ENCODE results near the gene PEX1. TPM values are rescaled to one million over a fixed set of nuclear protein-coding genes. Genes with fewer than 3 reads are reported as not detected.

Gene PEX1
- total and polyA plus RNA-seq, 9 of the 15 experiments (the other 6 are each of a cell fraction or from before 2014, with no cell fraction given) = 9.4 to 32.2 (median 19.9) TPM

GRCh38 chr7:92527300-92528187, 776 bp downstream of the PEX1 start (continued):
- TF ChIP-seq FOXA1 (IDR thresholded peaks at IDR 0.05; ENCODE audit: borderline replicate concordance) (no peak), SP2 (IDR thresholded peaks at IDR 0.05; ENCODE audit: extremely low read depth, low read depth, low read length, poor library complexity, severe bottlenecking) (no peak), ZNF274 (IDR thresholded peaks at IDR 0.05; ENCODE audit: borderline replicate concordance, low read depth, low read length) (no peak), ZNF239 (CRISPR knock-in tag; IDR thresholded peaks at IDR 0.05) (no peak), ZFP1 (CRISPR knock-in tag; IDR thresholded peaks at IDR 0.05) (0 out of 2 replicates have a peak, but pooled peaks have one; percentile 6), TFE3 (CRISPR knock-in tag; IDR thresholded peaks at IDR 0.05) (no peak), ZNF398 (CRISPR knock-in tag; IDR thresholded peaks at IDR 0.05) (no peak), EWSR1 (IDR thresholded peaks at IDR 0.05; ENCODE audit: borderline replicate concordance, low read depth, partially characterized antibody) (no peak), ZNF586 (CRISPR knock-in tag; conservative IDR thresholded peaks at IDR 0.05) (no peak), POLR3G (IDR thresholded peaks at IDR 0.05; ENCODE audit: extremely low read depth, insufficient read length, insufficient replicate concordance) (no peak), ZFPM2 (CRISPR knock-in tag; IDR thresholded peaks at IDR 0.05) (no peak), SMARCE1 (IDR thresholded peaks at IDR 0.05) (no peak), CREB1 (IDR thresholded peaks at IDR 0.05) (no peak), CREB1 (CRISPR knock-in tag; IDR thresholded peaks at IDR 0.05) (peak; percentile 52; the same call in 1 of the 2 replicates), NFRKB (IDR thresholded peaks at IDR 0.05; ENCODE audit: low read depth) (no peak), ZNF316 (IDR thresholded peaks at IDR 0.05) (no peak), FUS (optimal IDR thresholded peaks at IDR 0.05; ENCODE audit: low read depth, low read length) (no peak), MNT (conservative IDR thresholded peaks at IDR 0.05) (no peak), NR4A1 (CRISPR knock-in tag; IDR thresholded peaks at IDR 0.05) (no peak), NR4A1 (tag; IDR thresholded peaks at IDR 0.05) (no peak), ZNF707 (CRISPR knock-in tag; conservative IDR thresholded peaks at IDR 0.05) (no peak)

Data from K562 (cell line).